HL-60/S4 (cell line): ENCODE results near the gene CCT8L2.
"Not testable (repeated sequence)": the region's sequence is repeated elsewhere in the genome, so short reads cannot be mapped to it uniquely, and the experiment has no call there.

Experiments
- in situ Hi-C: fragments of 300-500 bp; cut with MboI; formaldehyde crosslinking; loops from 2 replicates; pipeline ENCODE4 v1.14.3; 2022; ENCODE audit warnings: low sequenced_read_pairs

CCT8L2 gene

DNA sequence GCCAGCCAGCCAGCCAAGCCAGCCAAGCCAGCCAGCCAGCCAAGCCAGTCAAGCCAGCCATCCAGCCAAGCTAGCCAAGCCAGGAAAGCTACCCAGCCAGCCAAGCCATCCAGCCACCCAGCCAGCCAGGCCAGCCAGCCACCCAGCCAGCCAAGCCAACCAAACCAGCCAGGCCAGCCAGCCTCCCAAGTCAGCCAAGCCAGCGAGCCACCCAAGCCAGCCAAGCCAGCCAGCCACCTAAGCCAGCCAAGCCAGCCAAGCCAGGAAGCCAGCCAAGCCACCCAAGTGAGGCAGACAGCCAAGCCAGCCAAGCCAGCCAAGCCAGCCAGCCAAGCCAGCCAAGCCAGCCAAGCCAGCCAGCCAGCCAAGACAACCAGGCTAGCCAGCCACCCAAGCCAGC lies 32.6 kb downstream of the CCT8L2 start:
- in situ Hi-C loops, result not testable (repeated sequence)

GRCh38 chr22:16559056-16559955 lies 33.3 kb downstream of the CCT8L2 start:
- in situ Hi-C loops, result no loop called here

DNA sequence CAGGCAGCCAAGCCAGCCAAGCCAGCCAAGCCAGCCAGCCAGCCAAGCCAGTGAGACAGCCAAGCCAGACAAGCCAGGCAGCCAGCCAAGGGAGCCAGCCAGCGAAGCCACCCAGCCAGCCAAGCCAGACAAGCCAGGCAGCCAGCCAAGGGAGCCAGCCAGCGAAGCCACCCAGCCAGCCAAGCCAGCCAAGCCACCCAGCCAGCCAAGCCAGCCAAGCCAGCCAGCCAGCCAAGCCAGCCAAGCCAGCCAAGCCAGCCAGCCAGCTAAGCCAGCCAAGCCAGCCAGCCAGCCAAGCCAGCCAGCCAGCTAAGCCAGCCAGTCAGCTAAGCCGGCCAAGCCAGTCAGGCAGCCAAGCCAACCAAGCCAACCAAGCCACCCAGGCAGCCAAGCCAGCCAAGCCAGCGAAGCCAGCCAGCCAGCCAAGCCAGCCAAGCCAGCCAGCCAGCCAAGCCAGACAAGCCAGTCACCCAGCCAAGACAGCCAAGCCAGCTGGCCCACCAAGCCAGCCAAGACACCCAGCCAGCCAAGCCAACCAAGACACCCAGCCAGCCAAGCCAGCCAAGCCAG lies 34.1 kb downstream of the CCT8L2 start:
- in situ Hi-C loops, result not testable (repeated sequence)

GRCh38 chr22:16557511-16557910 lies 35.1 kb downstream of the CCT8L2 start:
- in situ Hi-C loops, result not testable (repeated sequence)

DNA sequence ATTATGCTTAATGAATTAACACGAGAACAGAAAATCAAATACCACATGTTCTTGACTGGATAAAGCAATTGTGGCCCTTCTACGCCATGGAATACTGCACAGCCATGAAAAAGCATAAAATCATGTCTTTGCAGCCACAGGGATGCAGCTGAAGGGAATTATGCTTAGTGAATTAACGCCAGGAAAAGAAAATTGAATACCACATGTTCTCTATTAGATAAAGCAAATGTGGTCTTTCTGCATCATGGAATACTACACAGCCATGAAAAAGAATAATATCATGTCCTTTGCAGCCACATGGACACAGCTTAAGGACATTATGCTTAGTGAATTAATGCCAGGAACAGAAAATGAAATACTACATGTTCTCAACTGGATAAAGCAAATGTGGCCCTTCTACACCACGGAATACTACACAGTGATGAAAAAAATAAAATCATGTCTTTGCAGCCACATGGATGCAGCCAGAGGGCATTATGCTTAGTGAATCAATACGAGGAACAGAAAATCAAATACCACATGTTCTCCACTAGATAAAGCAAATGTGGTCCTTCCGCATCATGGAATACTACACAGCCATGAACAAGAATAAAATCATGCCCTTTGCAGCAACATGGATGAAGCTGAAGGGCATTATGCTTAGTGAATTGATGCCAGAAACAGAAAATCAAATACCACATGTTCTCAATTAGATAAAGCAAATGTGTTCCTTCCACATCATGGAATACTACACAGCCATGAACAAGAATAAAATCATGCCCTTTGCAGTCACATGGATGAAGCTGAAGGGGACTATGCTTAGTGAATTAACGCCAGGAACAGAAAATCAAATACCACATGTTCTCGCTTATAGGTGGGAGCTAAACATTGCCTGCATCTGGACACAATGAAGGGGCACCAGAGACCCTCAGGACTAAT lies 37.3 kb downstream of the CCT8L2 start:
- in situ Hi-C loops, result not testable (repeated sequence)

DNA sequence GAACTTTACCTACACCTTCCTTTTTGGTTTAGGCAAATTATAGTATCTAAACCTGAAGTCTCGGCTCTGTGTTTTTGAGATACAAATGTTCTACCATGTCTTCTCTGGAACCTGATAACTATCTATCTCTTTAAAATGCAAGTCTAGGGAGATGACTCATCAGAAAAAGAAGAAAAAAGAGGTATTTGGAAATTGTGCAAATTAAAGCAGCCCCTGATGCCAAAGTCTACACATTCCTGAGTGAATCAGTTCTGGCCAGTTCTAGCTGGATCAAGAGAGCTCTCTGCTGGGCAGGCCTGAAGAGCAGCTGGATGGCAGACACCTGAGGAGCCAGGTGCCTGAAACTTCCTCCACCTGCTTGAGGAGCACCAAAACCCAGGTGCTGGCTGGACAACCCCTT lies 49.3 kb downstream of the CCT8L2 start:
- in situ Hi-C loops, result not testable (repeated sequence)
